Activated T-cell treated with anti-CD3 and anti-CD28 coated beads, Interleukin-2, amount 50 U/mL, for 72 hours (primary cell): Measurements from ENCODE around the gene AKAP6. TPM values are rescaled to one million over a fixed set of nuclear protein-coding genes. Genes with fewer than 3 reads are reported as not detected.
"Not testable (repeated sequence)": the region's sequence is repeated elsewhere in the genome, so short reads cannot be mapped to it uniquely, and the experiment has no call there.

Source experiments
- ATAC-seq, 2 donors: fragments of 150-1000 bp; cut with Tn5 transposase; replicated peaks in 1 of 2; 2 replicates each; pipeline ENCODE4 v1.10.0; 2021; ENCODE audit warnings: moderate library complexity in 2 of 2, mild to moderate bottlenecking in 1 of 2
- DNase-seq, 2 donors: peaks; one replicate each; pipeline ENCODE4 v3.0.0; 2021 to 2022; ENCODE audit warnings: mixed read lengths in 1 of 2
- H3K27ac Mint-ChIP-seq: one replicate; pipeline ENCODE4 v1.8.0; 2022; ENCODE audit warnings: mild to moderate bottlenecking, moderate library complexity, mixed read lengths
- H3K27me3 Mint-ChIP-seq: one replicate; pipeline ENCODE4 v1.8.0; 2022; ENCODE audit warnings: low read depth, mixed read lengths
- H3K36me3 Mint-ChIP-seq, 2 donors: one replicate each; pipeline ENCODE4 v1.8.0; 2022; ENCODE audit warnings: mixed read lengths in 2 of 2, mild to moderate bottlenecking in 1 of 2; ENCODE audit not compliant: insufficient read depth in 2 of 2
- H3K4me1 Mint-ChIP-seq: one replicate; pipeline ENCODE4 v1.8.0; 2022; ENCODE audit warnings: low read depth, mixed read lengths
- H3K4me3 Mint-ChIP-seq, 2 donors: one replicate each; pipeline ENCODE4 v1.8.0; 2022; ENCODE audit warnings: mild to moderate bottlenecking in 2 of 2, mixed read lengths in 2 of 2, moderate library complexity in 2 of 2
- H3K9me3 Mint-ChIP-seq, 2 donors: one replicate each; pipeline ENCODE4 v1.8.0; 2022; ENCODE audit warnings: mixed read lengths in 2 of 2
- total RNA-seq, 2 donors: library from RNA; stranded (reverse); gene quantifications; one replicate each; pipeline ENCODE4 v1.2.3, GENCODE V29; 2022

Gene AKAP6
- total RNA-seq, 2 donors from 2014 or later: 3.6 to 3.9 TPM

DNA sequence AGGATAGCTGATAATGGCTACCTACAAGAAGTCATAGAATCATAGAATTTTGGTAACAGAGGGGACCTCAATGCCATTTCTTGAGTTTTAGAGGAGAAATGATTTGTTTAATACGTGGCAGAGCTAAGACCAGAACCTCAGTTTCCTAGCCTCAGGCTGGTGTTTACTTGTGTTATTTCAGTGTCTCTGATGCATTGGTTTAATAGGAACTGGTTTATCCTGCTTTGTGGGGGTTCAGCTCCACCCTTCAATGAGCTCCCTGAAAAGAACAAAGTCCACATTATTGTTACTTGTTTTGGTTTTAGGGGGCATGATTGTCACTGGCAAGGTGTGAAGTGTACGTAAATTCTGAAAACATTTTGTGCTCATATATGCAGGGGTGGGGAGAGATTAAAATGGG is 55.4 kb downstream of the AKAP6 start:
- Mint-ChIP-seq H3K4me3 (no peak overlapping the region), H3K4me1 (peaks cover 5% of the 10 kb centered on the region), H3K27ac (no peak overlapping the region), H3K36me3 (peaks cover 0 to 2% of the 10 kb centered on the region in 2 donors), H3K9me3 (peaks cover 0 to 9% of the 10 kb centered on the region in 2 donors), H3K27me3 (peaks cover 7% of the 10 kb centered on the region)
- DNase-seq (no peak), ATAC-seq (no peak)

DNA sequence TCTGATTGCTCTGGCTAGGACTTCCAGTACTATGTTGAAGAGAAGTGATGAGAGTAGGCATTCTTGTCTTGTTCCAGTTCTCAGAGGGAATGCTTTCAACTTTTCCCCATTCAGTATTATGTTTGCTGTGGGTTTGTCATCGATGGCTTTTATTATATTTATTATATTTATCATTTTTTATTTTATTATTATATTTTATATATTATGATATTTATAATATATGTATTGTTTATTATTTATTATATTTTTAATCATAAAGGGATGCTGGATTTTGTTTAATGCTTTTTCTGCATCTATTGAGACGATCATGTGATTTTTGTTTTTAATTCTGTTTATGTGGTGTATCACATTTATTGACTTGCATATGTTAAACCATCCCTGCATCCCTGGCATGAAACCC is 58.2 kb downstream of the AKAP6 start:
- not testable (repeated sequence) for H3K27me3 Mint-ChIP-seq
- peaks cover 4 to 13% of the 10 kb centered on the region in 2 donors for H3K9me3 Mint-ChIP-seq

DNA sequence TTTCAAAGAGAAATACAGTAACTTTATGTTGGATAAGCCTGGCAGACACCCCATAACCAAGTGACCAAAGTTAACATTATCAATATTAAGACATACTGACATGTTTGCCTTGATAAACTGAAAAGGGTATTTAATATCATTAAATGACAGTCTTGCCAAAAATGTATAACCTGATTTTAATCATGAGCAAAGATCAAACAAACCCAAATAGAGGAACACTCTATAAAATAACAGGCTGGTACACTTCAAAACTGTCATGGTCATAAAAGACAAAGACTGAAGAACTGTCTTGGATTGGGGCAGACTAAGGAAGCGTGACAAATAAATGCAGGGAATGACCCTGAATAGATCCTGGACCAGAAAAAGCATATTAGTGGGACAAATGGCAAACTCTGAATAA is 64.0 kb downstream of the AKAP6 start:
- H3K4me3 Mint-ChIP-seq: no peak overlapping the region
- DNase-seq: no peak
- peaks cover 4 to 10% of the 10 kb centered on the region in 2 donors for H3K9me3 Mint-ChIP-seq
- no peak overlapping the region for H3K27ac Mint-ChIP-seq
- H3K27me3 Mint-ChIP-seq: no peaks in the 10 kb centered on the region
- no peaks in the 10 kb centered on the region for H3K4me1 Mint-ChIP-seq
- ATAC-seq: no peak
- H3K36me3 Mint-ChIP-seq: peaks cover 4 to 5% of the 10 kb centered on the region in 2 donors

More for the DNA sequence above, 58.2 kb downstream of the AKAP6 start:
- H3K36me3 Mint-ChIP-seq, H3K4me3 Mint-ChIP-seq, DNase-seq, ATAC-seq, H3K27ac Mint-ChIP-seq, H3K4me1 Mint-ChIP-seq: not testable (repeated sequence)

DNA sequence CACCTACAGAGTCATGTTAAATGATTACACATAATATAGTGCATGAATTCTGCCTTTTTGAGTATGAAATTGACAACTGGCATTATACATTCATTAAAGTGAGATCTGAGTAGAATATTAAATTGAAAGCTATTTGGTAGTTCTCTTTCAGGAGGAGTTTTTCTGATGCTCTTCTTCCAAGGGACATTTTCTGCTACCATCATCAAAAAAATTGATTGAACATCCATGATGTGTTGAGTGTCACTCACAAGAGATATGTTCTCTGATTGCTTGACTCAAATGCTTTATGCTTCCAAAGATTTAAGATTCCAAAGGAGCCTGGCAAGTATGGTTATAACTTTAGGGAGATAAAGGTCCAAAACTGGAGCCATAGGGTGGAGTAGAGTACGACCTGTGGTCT is 64.9 kb downstream of the AKAP6 start:
- ATAC-seq: no peak
- H3K9me3 Mint-ChIP-seq: peaks cover 4% of the 10 kb centered on the region in 2 donors
- no peaks in the 10 kb centered on the region for H3K4me1 Mint-ChIP-seq
- H3K4me3 Mint-ChIP-seq: no peak overlapping the region
- no peak for DNase-seq
- H3K36me3 Mint-ChIP-seq: peaks cover 3 to 5% of the 10 kb centered on the region in 2 donors
- H3K27me3 Mint-ChIP-seq: no peaks in the 10 kb centered on the region
- H3K27ac Mint-ChIP-seq: no peak overlapping the region

DNA sequence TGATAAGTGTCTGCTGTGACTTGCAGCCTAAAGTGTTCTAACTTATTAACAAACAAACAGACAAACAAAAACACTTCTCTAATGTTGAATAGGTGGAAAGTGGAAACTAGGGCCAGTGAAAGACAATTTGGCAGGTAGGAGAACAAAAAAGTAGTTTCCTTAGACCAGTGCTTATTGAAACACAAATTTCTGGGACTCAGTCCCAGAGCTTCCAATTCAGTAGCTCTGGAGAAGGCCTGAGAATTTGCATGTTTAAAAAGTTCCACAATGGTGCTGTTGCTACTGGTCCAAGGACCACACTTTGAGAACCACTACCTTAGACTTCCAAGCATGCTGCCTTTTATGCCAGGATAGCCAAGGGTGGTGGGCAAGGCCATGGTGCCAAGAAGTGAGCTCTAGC is 67.8 kb downstream of the AKAP6 start:
- no peak overlapping the region for H3K27ac Mint-ChIP-seq
- no peak overlapping the region for H3K4me3 Mint-ChIP-seq
- no peaks in the 10 kb centered on the region for H3K36me3 Mint-ChIP-seq
- DNase-seq (no peak), ATAC-seq (no peak)
- H3K9me3 Mint-ChIP-seq: no peaks in the 10 kb centered on the region
- no peaks in the 10 kb centered on the region for H3K27me3 Mint-ChIP-seq
- H3K4me1 Mint-ChIP-seq: no peaks in the 10 kb centered on the region

DNA sequence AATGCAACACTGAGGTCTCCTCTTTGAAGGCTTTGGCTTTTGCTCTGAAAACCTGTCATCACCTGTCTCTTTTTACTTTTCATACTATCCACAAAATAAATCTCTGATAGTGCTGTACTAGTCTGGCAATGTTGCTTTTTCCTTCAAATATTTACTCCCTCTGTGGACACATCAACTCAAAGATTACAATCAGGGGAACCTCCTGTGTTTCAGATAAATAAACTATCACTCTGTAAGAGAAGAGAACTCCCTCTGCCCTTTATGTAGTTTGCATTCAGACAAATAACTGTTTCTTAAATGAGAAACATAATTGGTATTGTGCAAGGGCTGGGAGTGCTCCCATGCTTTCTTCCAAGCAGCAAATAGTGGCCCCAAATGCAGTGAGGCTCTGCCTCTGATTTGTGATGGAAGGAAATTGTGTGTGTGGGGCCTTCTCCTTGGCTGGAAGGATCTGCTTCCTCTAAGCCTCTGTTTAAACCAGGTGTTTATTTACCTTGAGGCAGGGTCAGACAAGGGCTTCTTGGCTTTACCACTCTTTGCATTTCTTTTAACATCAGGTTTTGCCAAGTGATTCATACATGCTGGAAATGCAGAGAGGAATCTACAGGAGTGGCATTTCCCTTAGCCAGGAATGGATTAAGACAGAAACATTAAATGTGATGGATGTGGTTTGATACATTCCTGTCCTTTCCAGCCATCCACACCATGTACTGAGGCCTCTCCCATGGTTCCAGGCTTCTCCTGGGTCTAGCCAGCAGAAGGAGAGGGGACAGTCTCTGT is 69.0 kb downstream of the AKAP6 start:
- no peak overlapping the region for H3K27ac Mint-ChIP-seq
- H3K4me3 Mint-ChIP-seq: no peak overlapping the region
- no peaks in the 10 kb centered on the region for H3K9me3 Mint-ChIP-seq
- ATAC-seq (no peak), DNase-seq (no peak)
- H3K36me3 Mint-ChIP-seq: no peaks in the 10 kb centered on the region
- H3K4me1 Mint-ChIP-seq: no peaks in the 10 kb centered on the region
- H3K27me3 Mint-ChIP-seq: no peaks in the 10 kb centered on the region

DNA sequence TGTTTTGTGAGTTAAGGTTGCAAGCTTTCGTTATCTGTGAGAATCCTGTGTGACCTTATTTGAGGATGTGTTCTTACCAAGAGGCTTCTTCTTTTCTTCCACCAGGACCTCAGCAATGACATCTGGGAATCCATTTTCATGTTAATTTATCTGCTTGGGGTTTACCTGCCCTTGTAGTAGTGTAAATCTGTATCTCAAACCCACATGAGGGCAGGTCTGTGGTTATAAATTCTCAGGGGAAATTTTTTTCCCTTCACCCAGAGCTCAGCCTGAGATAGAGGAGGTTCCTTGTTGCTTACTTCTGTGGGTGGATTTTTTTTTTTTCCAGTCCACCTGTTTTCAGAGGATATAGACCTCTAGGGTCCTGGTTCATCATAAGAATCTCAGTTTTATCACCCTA is 70.8 kb downstream of the AKAP6 start:
- Mint-ChIP-seq H3K27ac (no peak overlapping the region), H3K4me3 (no peak overlapping the region), H3K9me3 (no peaks in the 10 kb centered on the region), H3K4me1 (no peaks in the 10 kb centered on the region), H3K36me3 (no peaks in the 10 kb centered on the region), H3K27me3 (no peaks in the 10 kb centered on the region)
- ATAC-seq: no peak
- DNase-seq: no peak

DNA sequence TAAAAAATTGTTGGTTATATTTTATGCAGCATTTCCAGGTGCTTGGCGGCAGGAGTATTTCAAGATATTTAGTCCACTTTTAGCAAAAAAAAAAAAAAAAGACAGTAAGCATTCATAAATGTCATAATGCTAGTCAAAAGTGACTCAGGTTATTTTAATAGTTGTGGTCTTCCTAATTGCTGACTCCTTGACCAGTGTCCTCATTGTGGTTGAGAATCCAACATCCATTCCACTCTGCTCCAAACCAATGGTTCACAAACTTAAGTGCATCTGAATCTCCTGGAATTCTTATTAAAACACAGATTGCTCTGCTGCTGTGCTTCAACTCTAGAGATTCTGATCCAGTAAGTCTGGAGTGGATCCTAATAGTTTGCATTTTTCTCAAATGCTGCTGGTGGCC is 71.4 kb downstream of the AKAP6 start:
- no peak overlapping the region for H3K27ac Mint-ChIP-seq
- no peaks in the 10 kb centered on the region for H3K9me3 Mint-ChIP-seq
- ATAC-seq: no peak
- H3K4me3 Mint-ChIP-seq: no peak overlapping the region
- no peaks in the 10 kb centered on the region for H3K4me1 Mint-ChIP-seq
- H3K36me3 Mint-ChIP-seq: no peaks in the 10 kb centered on the region
- H3K27me3 Mint-ChIP-seq: no peaks in the 10 kb centered on the region
- DNase-seq: no peak

DNA sequence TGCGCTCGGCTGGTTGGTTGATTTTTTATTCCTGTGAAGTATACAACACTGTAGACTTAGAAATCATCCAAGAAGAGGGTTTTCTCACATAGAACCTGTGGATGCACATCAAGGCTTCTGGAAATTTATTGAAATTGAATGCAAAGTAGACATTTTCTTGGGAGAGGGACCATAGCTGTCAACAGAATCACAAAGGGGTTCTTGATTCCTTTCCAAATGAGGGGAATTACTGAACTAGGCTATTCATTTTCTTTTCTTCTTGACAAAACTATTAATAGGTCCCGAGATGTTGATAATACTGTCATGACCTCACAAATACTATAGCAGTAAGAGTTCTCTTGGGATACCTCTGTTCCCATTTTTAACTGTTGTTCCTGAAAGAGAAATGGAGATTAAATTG is 73.9 kb downstream of the AKAP6 start:
- DNase-seq (no peak), ATAC-seq (no peak)
- H3K27ac Mint-ChIP-seq: no peak overlapping the region
- no peaks in the 10 kb centered on the region for H3K27me3 Mint-ChIP-seq
- no peaks in the 10 kb centered on the region for H3K4me1 Mint-ChIP-seq
- H3K36me3 Mint-ChIP-seq: no peaks in the 10 kb centered on the region
- H3K4me3 Mint-ChIP-seq: no peak overlapping the region
- H3K9me3 Mint-ChIP-seq: no peaks in the 10 kb centered on the region

DNA sequence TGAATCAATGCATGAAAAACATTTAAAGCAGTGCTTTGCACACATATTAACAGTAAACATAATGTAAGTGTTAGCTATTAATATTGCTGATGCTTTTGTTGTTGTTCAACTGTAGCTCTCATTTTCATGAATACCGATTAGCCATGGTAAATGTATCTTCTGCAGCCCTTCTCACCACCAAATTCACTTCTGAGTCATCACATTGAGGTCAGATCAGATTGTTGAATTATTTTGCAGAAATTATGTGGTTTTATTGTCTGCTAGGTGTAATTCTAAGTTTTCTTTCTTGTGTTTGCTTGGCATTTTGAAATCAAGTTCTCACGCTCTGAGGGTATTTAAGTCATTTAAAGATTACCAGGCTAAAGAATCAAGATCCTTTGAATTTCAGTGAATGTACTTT is 74.6 kb downstream of the AKAP6 start:
- Mint-ChIP-seq H3K4me1 (no peaks in the 10 kb centered on the region), H3K36me3 (no peaks in the 10 kb centered on the region), H3K9me3 (no peaks in the 10 kb centered on the region), H3K27me3 (no peaks in the 10 kb centered on the region), H3K27ac (no peak overlapping the region), H3K4me3 (no peak overlapping the region)
- DNase-seq: no peak
- ATAC-seq: no peak

DNA sequence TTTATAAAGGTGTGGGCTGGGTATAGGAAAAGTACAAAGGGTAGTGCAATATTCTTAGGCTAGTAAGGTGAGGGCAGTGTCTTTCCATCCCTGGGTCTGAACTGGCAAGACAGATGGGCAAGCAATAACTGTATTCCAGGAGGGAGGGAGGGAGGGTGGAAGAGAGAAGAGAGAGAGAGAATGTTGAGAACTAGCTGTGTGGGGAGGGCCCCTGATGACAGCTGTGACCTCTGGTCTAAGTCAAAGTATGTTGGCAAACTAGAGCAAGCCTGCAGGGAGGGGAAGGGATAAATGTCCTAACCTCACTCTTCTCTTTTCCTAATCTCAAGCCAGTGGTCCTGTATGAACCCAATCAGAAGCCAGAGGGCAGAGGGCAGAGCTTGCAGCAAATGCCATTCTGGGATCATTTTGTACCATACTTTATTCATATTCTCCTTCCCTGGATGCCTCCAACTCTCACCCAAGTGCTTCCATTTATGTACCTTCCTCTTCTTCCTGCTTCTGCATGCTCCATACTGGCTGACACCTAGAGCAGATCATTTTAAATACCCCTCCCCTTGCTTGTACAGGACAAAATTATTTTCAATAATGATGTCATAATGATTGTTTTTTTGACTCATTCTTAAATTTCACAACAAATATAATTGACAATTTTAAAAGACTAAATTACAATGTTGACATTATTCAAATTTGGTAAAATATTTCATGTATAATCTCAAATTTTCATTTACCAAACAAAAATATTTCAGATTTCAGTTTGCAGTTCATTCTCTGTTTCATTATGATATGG is 75.9 kb downstream of the AKAP6 start:
- ATAC-seq: no peak
- H3K4me1 Mint-ChIP-seq: no peaks in the 10 kb centered on the region
- no peak overlapping the region for H3K4me3 Mint-ChIP-seq

DNA sequence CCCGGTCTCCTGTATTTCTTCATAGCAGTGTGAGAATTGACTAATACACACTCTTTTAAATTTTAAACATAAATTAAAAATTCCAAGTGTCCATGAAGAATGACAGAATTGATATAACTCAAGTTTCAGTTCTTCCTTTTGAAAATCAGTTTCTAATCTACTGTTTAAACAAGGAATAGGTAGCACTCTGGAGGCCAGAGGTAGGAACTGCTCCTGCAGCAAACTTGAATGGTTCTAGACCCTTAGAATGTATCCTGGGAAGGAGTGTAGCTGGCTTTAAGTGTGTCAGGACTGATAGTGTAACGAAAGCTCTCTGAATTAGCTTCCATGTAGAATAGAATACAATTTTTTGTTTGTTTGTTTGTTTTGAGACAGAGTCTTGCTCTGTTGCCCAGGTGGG is 76.8 kb downstream of the AKAP6 start:
- Mint-ChIP-seq H3K4me3 (no peak overlapping the region), H3K36me3 (no peaks in the 10 kb centered on the region), H3K4me1 (no peaks in the 10 kb centered on the region), H3K9me3 (no peaks in the 10 kb centered on the region), H3K27ac (no peak overlapping the region), H3K27me3 (no peaks in the 10 kb centered on the region)
- no peak for ATAC-seq
- no peak for DNase-seq

More for the DNA sequence above, 75.9 kb downstream of the AKAP6 start:
- Mint-ChIP-seq H3K27ac (no peak overlapping the region), H3K27me3 (no peaks in the 10 kb centered on the region), H3K9me3 (no peaks in the 10 kb centered on the region), H3K36me3 (no peaks in the 10 kb centered on the region)
- DNase-seq: no peak

DNA sequence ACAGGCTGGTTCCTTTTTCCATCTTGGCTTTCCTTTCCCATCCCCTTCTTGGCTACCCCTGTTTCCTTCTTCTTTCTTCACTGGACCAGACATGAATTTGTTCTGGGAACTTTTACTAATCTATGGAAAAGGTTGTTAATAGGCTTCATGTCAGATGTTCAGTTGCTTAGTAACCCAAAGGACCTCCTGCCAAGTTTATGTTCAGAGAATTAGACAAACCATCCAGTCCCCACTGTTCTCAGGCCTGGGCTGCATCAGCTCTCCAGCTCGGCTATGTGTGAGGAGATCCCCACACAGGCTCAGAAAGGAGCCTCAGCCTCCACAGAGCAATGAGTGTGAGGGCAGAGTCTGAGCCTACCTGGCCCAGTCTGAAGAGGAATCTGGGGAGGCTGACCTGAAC is 78.0 kb downstream of the AKAP6 start:
- DNase-seq: no peak
- H3K27ac Mint-ChIP-seq: no peak overlapping the region
- H3K4me3 Mint-ChIP-seq: no peak overlapping the region
- no peaks in the 10 kb centered on the region for H3K36me3 Mint-ChIP-seq
- no peak for ATAC-seq
- no peaks in the 10 kb centered on the region for H3K9me3 Mint-ChIP-seq
- no peaks in the 10 kb centered on the region for H3K4me1 Mint-ChIP-seq
- no peaks in the 10 kb centered on the region for H3K27me3 Mint-ChIP-seq
